BLaER1 (cell line): ENCODE results near the gene TUBB6.

ENCODE experiments used
- H3K27ac ChIP-seq: shearing (Covaris generic); formaldehyde crosslinking; 2 replicates; pipeline ENCODE4 v1.8.1; 2022
- H3K27me3 ChIP-seq: shearing (Covaris generic); formaldehyde crosslinking; 2 replicates; pipeline ENCODE4 v1.8.1; 2022
- H3K36me3 ChIP-seq: shearing (Covaris generic); formaldehyde crosslinking; 2 replicates; pipeline ENCODE4 v1.8.1; 2022
- H3K4me1 ChIP-seq: shearing (Covaris generic); formaldehyde crosslinking; 2 replicates; pipeline ENCODE4 v1.8.1; 2022
- H3K4me2 ChIP-seq: shearing (Covaris generic); formaldehyde crosslinking; 2 replicates; pipeline ENCODE4 v1.8.1; 2022
- H3K4me3 ChIP-seq: shearing (Covaris generic); formaldehyde crosslinking; 2 replicates; pipeline ENCODE4 v1.8.1; 2022
- H3K9ac ChIP-seq: shearing (Covaris generic); formaldehyde crosslinking; 2 replicates; pipeline ENCODE4 v1.8.1; 2022
- H3K9me3 ChIP-seq: shearing (Covaris generic); formaldehyde crosslinking; 2 replicates; pipeline ENCODE4 v1.8.1; 2022
- H4K20me1 ChIP-seq: shearing (Covaris generic); formaldehyde crosslinking; 2 replicates; pipeline ENCODE4 v1.8.1; 2022
- Cebpa-rat ChIP-seq: shearing (Covaris generic); IDR thresholded peaks from 2 replicates; pipeline ENCODE4 v1.8.1; 2022

The TUBB6 gene

DNA sequence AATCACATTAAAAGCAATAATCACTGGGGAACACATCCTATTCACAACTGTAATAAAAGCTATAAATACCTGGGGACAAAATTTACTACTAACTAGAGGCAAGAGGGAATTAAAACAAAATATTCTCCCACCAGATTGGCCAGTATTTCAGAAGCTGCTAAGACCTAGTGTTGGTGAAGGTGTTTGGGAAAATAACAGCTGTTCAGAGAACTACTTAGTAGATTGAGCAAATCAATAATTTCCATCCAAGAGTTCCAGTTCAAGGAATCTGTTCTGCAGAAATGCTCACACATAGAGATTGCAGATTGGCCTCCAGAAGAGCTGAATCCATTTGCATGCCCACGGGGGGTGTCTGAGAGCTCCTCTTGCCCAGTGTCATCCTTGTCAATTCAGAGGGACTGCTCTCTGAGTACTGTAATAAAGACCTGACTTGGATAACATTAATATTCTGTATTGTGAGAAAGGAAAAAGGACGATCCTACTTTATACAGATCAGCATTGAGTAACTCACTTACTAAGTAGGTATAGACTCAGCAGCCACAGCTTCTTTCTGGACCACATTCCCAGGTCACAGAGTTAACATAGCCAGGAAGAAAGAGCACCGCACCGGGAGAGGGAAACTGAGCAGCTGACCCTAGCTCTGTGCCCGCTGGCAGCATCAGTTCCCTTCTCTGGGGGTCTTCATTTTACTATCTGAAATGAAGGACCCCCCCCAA, 5.6 kb downstream of the TUBB6 start:
- TF ChIP-seq Cebpa-rat, result no peak
- Histone ChIP-seq H3K4me3 (no peak overlapping the region; the same call in 1 of the 2 replicates), H3K4me1 (peaks cover 78% of the 10 kb centered on the region), H3K4me2 (peak overlapping the region; percentile 87), H3K27ac (peak overlapping the region; percentile 67), H3K9me3 (peaks cover 26% of the 10 kb centered on the region), H3K9ac (peak overlapping the region; percentile 61; the same call in 1 of the 2 replicates), H4K20me1 (peaks cover 47% of the 10 kb centered on the region), H3K36me3 (peaks cover 51% of the 10 kb centered on the region), H3K27me3 (no peaks in the 10 kb centered on the region)

DNA sequence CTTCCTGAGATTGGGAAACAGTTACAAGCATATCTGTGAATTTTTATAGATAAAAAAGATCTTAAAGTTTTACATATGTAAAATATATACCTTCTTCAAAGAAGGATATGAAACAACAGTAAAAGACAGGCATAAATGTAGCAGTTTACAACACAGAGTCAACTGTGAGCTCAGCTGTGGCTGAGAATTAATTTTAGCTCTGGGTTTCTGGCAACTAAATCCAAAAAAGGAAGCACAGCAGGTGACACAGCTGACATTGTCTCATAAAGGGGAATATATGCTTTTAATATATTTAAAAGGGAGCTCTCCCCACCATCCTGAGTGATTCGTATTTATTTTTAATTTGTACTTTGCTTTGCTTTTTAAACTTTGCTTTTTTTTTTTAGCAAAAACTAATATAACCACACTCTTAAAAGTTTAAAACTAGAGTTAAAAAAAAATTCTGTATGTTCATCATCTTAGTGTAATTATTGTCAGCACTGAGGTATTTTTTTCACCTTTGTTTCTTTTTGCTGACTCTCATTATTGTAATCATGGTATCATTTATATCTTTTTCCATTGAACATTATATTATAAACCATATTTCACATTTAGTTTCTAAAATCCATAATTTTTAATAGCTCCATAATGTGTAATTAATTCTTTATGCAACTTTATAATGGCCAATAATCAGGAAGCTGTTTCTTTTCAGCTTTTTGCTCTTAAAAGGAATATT, 6.7 kb downstream of the TUBB6 start:
- H3K27ac ChIP-seq, result peak overlapping the region; percentile 67
- peaks cover 26% of the 10 kb centered on the region for H3K9me3 ChIP-seq
- H3K4me3 ChIP-seq, result peak overlapping the region; percentile 40
- H3K27me3 ChIP-seq, result no peaks in the 10 kb centered on the region
- H3K4me2 ChIP-seq, result peak overlapping the region; percentile 87
- no peak for TF ChIP-seq Cebpa-rat
- H4K20me1 ChIP-seq, result peaks cover 51% of the 10 kb centered on the region
- H3K9ac ChIP-seq, result peak overlapping the region; percentile 61
- H3K36me3 ChIP-seq, result peaks cover 56% of the 10 kb centered on the region
- H3K4me1 ChIP-seq, result peaks cover 82% of the 10 kb centered on the region

- TF ChIP-seq Cebpa-rat, result no peak
- peak overlapping the region; percentile 87 for H3K4me2 ChIP-seq
- peak overlapping the region; percentile 42 for H3K27ac ChIP-seq
- H3K4me1 ChIP-seq, result peaks cover 83% of the 10 kb centered on the region
- H3K4me3 ChIP-seq, result peak overlapping the region; percentile 40; the same call in 1 of the 2 replicates
- peaks cover 58% of the 10 kb centered on the region for H4K20me1 ChIP-seq
- H3K9ac ChIP-seq, result peak overlapping the region; percentile 22; the same call in 1 of the 2 replicates
- H3K9me3 ChIP-seq, result peaks cover 23% of the 10 kb centered on the region
- H3K27me3 ChIP-seq, result no peaks in the 10 kb centered on the region
- peaks cover 57% of the 10 kb centered on the region for H3K36me3 ChIP-seq
Measured at GRCh38 chr18:12315490-12315889, 7.4 kb downstream of the TUBB6 start.

- Histone ChIP-seq H4K20me1 (peaks cover 63% of the 10 kb centered on the region), H3K36me3 (peaks cover 57% of the 10 kb centered on the region), H3K4me3 (peak overlapping the region; percentile 40; the same call in 1 of the 2 replicates), H3K9ac (0 out of 2 replicates have a peak overlapping the region, but pooled peaks have one; percentile 22), H3K4me2 (peak overlapping the region; percentile 87), H3K9me3 (peaks cover 19% of the 10 kb centered on the region), H3K4me1 (peaks cover 84% of the 10 kb centered on the region), H3K27ac (peak overlapping the region; percentile 42), H3K27me3 (no peaks in the 10 kb centered on the region)
- no peak for TF ChIP-seq Cebpa-rat
Measured at GRCh38 chr18:12315911-12316310, 7.9 kb downstream of the TUBB6 start.

GRCh38 chr18:12317664-12318333, 9.8 kb downstream of the TUBB6 start:
- Histone ChIP-seq H3K36me3 (peaks cover 47% of the 10 kb centered on the region; the same call in 1 of the 2 replicates), H3K4me1 (peaks cover 95% of the 10 kb centered on the region), H4K20me1 (peaks cover 79% of the 10 kb centered on the region), H3K4me3 (peak overlapping the region; percentile 22; the same call in 1 of the 2 replicates), H3K27ac (peak overlapping the region; percentile 69), H3K27me3 (no peaks in the 10 kb centered on the region), H3K4me2 (peak overlapping the region; percentile 87), H3K9me3 (no peaks in the 10 kb centered on the region), H3K9ac (peak overlapping the region; percentile 47)
- no peak for TF ChIP-seq Cebpa-rat

DNA sequence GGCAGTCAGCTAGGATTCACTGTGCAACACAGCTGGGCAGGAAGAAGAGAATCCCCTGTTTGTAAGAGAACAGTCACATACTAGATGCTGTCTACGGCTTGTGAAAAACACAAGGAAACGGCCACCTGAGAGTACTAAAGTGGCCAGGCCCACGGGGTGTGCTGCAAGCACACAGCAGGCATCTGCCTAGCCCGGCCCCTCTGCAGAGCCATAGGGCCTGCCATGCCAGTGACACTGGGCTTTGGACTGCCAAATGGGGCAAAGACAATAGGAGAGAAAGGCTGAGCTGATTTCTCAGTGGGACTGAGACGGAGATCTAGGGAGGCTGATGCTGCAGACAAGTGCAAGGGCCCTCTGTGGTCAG, 10.3 kb downstream of the TUBB6 start:
- Histone ChIP-seq H3K27me3 (no peaks in the 10 kb centered on the region), H3K9ac (peak overlapping the region; percentile 47), H3K9me3 (no peaks in the 10 kb centered on the region), H4K20me1 (peaks cover 84% of the 10 kb centered on the region), H3K4me1 (peaks cover 90% of the 10 kb centered on the region), H3K27ac (peak overlapping the region; percentile 69), H3K36me3 (peaks cover 47% of the 10 kb centered on the region; the same call in 1 of the 2 replicates), H3K4me2 (peak overlapping the region; percentile 87), H3K4me3 (peak overlapping the region; percentile 22; the same call in 1 of the 2 replicates)
- TF ChIP-seq Cebpa-rat, result no peak

DNA sequence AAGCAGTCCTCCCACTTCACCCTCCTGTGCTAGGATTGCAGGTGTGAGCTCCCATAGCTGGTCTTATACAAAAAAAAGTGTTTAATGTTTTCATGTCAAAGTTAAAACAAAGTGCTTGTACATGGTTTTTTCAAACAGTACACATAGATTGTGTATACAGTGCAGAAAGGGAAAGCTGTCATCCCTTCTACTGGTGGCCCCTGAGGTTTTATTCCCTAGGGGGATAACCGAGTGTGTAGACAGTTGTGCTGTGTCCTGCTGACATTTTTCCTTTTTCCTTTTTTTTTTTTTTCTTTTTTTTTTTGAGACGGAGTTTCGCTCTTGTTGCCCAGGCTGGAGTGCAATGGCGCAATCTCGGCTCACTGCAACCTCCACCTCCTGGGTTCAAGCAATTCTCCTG, 10.8 kb downstream of the TUBB6 start:
- peak overlapping the region; percentile 87 for H3K4me2 ChIP-seq
- H3K4me1 ChIP-seq, result peaks cover 84% of the 10 kb centered on the region
- H3K27ac ChIP-seq, result peak overlapping the region; percentile 69
- H3K4me3 ChIP-seq, result 0 out of 2 replicates have a peak overlapping the region, but pooled peaks have one; percentile 22
- TF ChIP-seq Cebpa-rat, result no peak
- H3K9ac ChIP-seq, result peak overlapping the region; percentile 47
- H3K27me3 ChIP-seq, result no peaks in the 10 kb centered on the region
- H3K9me3 ChIP-seq, result no peaks in the 10 kb centered on the region
- peaks cover 47% of the 10 kb centered on the region for H3K36me3 ChIP-seq
- H4K20me1 ChIP-seq, result peaks cover 84% of the 10 kb centered on the region

GRCh38 chr18:12321333-12321732, 13.3 kb downstream of the TUBB6 start:
- peaks cover 60% of the 10 kb centered on the region for H3K4me1 ChIP-seq

DNA sequence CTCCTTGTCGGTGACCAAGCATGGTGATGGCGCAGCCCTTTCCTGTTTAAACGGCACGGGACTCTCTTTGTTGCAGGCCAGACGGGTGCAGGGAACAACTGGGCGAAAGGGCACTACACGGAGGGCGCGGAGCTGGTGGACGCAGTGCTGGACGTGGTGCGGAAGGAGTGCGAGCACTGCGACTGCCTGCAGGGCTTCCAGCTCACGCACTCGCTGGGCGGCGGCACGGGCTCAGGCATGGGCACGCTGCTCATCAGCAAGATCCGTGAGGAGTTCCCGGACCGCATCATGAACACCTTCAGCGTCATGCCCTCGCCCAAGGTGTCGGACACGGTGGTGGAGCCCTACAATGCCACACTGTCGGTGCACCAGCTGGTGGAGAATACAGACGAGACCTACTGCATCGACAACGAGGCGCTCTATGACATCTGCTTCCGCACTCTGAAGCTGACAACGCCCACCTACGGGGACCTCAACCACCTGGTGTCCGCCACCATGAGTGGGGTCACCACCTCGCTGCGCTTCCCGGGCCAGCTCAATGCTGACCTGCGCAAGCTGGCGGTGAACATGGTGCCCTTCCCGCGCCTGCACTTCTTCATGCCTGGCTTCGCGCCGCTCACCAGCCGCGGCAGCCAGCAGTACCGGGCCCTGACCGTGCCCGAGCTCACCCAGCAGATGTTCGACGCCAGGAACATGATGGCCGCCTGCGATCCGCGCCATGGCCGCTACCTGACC, 17.1 kb downstream of the TUBB6 start:
- Histone ChIP-seq H3K9me3 (no peaks in the 10 kb centered on the region), H3K36me3 (peaks cover 86% of the 10 kb centered on the region), H3K4me1 (peaks cover 36% of the 10 kb centered on the region), H3K27me3 (no peaks in the 10 kb centered on the region), H4K20me1 (peaks cover 85% of the 10 kb centered on the region), H3K9ac (no peak overlapping the region), H3K4me3 (no peak overlapping the region), H3K27ac (no peak overlapping the region), H3K4me2 (no peak overlapping the region)
- TF ChIP-seq Cebpa-rat, result no peak

More at GRCh38 chr18:12321333-12321732, 13.3 kb downstream of the TUBB6 start:
- Histone ChIP-seq H3K4me3 (no peak overlapping the region), H3K4me2 (peak overlapping the region; percentile 87), H4K20me1 (peaks cover 86% of the 10 kb centered on the region), H3K27ac (no peak overlapping the region), H3K9me3 (no peaks in the 10 kb centered on the region), H3K36me3 (peaks cover 65% of the 10 kb centered on the region), H3K27me3 (no peaks in the 10 kb centered on the region), H3K9ac (no peak overlapping the region)
- TF ChIP-seq Cebpa-rat, result no peak
